AML-193 (cell line): ENCODE data around the gene SCN4A.

Experiments used
- DNase-seq, 2 experiments: peaks; one replicate each; lab custom pipeline; 2025; lab: John Stamatoyannopoulos, UW

The SCN4A gene

DNA sequence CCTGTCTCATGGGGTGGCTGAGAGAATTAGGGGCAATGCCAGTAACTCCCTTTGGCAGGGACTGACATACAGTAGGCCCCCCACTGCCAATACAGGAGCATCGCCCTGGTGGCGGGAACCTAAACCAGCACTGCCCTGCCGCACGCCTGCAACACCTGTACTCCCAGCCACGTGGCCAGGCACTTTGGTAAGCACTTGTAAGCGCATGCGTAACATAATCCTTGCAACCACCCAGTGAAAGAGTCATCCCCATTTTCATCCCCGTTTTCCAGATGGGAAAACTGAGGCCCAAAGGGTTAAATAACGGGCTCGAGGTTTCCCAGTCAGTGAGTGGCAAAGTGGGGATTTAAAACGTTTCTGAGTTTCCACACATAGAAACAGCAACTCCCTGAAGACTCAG is 17.5 kb downstream of the SCN4A start:
- DNase-seq: no peak

GRCh38 chr17:63954402-63955063 is 18.2 kb downstream of the SCN4A start:
- DNase-seq: no peak

- DNase-seq: no peak
Measured at GRCh38 chr17:63950940-63951907, 21.5 kb downstream of the SCN4A start.

DNA sequence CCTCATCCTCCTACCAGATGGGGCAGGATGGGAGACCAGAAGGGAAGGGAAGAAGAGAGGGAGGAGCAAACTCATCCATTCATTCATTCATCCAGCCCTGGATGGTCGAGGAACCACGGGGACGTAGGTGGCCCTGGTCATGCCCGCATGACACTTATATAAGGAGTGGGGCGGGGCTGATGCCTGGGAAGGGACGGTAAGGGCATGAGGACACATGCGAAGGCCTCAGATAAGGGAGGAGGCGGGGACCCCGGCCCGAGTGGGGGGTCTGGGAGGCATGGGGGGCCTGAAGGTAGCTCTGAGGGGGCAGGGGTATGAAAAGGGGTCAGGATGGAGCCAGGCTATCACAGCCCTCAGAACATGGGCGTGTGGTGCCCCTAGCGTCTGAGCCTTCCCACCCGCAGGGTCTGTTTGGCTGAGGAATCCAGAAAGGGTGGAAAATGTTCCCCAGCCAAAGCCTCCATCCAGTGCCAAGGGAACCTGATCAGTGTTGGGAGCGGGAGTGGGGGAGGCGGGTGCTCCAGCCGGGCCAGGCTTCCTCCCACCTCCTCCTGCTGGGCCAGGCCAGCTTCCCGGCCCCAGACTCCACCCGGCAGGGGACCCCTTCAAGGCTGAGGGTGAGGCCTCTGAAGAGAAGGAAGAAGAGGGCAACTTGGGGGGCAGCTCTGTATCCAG is 23.0 kb downstream of the SCN4A start:
- DNase-seq: no peak

- no peak for DNase-seq
Measured at GRCh38 chr17:63948521-63948920, 24.2 kb downstream of the SCN4A start.

DNA sequence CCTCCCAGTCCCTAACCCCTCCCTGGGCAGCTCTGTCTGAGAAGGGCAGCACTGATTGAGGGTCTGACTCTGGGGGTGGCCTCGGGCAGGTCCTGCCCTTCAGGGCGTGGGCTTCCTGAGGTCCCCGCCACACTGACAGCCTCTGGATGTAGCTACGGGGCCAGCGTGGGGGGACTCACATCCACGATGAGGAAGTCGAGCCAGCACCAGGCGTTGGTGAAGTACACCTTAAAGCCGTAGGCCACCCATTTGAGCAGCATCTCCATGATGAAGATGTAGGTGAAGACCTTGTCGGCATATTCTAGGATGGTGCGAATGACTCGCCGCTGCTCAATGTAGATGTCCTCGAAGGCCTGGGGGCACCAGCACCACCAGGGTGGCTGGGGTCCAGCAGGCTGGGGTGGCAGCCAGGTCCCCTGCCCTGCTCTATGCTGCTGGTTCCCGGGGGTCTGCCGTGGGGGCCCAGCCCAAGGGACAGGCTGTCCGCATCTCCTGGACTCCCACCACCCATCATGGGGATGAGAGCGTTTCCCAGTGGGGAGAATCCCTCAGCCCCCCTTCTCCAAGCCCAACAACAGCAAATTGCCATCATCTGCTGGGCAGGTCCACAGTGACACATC is 24.9 kb downstream of the SCN4A start:
- DNase-seq: no peak

DNA sequence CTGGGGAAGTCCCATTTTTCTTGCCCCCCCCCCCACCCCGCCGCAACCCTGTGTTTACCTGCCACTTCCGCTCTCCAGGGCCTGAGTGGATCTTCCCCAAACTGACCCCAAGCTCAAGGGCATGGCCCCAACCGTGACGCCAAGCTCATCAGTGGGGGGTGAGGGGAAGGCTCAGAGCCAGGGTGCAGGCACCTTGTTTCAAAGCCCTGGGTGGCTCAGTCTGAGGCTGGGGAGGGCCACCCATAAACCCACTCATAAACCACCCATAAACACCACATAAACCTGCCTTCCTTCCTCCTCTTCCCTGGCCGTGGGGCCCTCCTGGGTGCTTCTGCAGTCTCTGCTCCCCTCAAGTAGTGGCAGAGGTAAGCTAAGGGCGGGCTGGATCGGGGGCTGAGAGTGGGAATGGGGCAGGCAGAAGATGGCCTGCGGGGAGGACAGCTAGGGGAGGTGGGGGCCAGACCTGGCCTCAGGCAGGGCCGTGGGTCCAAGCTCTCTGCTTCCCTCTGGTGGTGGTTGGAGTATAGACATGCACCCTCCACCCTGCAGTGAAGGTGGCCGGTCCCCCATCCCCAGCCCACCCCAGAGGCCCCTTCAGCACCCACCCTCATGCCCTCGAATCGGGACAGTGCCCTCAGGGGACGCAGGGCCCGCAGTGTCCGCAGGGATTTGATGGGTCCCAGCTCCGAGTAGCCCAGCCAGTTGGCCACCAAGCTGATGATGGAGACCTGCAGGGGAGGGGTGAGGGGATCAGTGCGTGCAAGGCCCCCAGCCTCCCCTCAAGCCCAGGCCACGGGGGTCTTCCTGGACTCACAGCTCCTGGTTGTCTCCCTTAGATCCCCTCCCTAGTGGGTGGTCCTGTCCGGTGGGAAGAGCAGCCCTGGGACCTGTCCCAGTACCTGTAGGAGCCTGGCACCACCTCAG is 26.0 kb downstream of the SCN4A start:
- DNase-seq: peak; percentile 49 to 61

- no peak for DNase-seq
Measured at GRCh38 chr17:63945784-63946439, 26.8 kb downstream of the SCN4A start.

- no peak for DNase-seq
Measured at GRCh38 chr17:63944736-63945499, 27.8 kb downstream of the SCN4A start.

GRCh38 chr17:63943745-63944144 is 29.0 kb downstream of the SCN4A start:
- no peak for DNase-seq

DNA sequence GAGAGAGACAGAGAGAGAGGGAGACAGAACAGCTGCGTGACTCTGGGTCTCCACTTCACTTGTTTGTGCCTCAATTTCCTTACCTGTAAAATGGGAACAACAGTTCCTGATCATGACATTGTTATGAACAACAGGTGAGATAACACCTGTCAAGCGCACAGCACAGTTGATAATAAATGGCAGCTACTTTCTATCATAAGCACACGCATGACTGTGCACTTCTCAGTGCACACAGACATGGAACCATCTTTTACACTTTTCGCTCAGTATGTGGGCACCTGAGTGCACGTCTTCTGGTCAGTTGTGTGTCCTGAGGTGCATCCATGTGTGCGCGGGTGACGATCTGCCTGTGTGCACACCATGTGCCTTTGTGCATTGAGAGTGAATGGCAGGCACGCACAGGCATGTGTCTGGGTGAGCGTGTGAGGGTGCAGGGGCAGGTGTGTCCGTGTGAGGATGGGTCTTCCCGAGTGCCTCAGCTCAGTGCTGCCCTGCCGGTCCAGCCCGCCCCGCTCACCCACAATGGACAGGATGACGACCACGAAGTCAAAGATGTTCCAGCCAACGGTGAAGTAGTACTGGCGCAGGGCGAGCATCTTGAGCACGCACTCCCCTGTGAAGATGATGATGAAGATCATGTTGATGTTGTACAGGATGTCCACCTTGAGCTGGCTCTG is 30.3 kb downstream of the SCN4A start:
- DNase-seq: no peak

DNA sequence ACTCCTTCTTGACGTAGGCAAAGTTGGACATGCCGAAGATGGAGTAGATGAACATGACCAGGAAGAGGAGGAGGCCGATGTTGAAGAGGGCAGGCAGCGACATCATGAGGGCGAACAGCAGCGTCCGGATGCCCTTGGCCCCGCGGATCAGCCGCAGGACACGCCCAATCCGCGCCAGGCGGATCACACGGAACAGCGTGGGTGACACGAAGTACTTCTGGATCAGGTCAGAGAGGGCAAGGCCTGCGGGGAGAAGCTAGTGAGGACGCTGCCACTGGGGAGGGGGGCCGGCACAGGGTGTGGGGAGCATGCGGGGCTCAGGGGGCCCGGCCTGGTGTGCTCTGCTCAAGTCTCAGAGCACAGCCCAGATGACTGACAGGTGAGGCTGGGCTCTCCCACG is 31.0 kb downstream of the SCN4A start:
- no peak for DNase-seq

GRCh38 chr17:63941162-63941561 is 31.6 kb downstream of the SCN4A start:
- DNase-seq: no peak

GRCh38 chr17:63940584-63940983 is 32.1 kb downstream of the SCN4A start:
- no peak for DNase-seq

DNA sequence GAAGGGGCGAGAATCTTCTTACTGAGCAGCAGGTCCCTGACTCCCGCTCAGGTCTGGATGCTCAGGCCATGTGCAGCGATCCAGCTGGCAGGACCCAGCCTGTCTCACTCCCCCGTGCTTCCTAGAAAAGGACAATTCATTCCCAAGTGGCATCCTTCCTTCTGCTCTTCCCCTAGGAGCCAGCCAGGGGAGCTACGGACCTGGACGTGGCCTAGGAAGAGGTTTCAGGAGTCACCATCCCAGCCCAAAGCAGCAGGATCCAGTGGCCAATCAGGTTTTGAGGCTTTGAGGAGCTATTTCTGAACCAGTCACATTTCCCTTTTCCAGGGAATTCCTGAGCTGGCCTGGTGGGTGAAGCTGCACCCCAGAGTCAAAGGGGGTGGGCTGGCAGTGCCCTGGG is 32.8 kb downstream of the SCN4A start:
- no peak for DNase-seq

DNA sequence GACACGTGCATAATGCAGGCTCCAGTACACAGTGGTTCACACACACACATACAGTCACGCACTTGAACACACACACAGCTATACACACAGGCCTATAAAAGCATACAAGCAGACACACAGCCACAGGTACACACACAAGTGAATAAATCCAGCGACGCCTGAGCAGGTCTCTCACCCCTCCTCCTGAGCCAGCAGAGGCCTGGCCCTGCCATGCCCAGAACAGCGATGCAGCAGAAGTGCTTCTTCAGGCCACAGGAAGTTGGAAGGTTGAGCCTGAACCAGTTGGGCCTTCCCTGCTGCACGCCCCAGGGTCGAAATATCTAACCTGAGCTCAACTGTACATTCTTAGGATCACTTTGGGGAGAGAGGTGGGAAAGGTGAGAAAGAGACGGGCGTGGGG is 33.3 kb downstream of the SCN4A start:
- DNase-seq: no peak

DNA sequence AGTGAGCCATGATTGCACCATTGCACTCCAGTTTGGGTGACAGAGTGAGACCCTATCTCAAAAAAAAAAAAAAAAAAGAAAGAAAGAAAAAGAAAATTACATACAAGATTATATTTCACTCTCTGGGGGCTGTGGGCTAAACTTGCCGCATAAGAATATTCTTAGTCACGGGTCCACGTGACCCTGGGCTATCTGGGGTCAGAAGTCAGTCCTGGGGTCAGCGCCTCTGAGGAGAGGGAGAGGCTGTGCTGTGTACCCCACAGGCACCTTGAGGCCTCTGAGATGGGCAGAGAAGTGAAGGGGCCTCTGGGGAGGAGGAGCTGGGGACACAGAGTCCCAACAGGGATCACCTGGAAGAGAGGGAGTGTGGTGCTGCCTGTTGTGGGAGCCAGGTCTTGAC is 34.8 kb downstream of the SCN4A start:
- no peak for DNase-seq

DNA sequence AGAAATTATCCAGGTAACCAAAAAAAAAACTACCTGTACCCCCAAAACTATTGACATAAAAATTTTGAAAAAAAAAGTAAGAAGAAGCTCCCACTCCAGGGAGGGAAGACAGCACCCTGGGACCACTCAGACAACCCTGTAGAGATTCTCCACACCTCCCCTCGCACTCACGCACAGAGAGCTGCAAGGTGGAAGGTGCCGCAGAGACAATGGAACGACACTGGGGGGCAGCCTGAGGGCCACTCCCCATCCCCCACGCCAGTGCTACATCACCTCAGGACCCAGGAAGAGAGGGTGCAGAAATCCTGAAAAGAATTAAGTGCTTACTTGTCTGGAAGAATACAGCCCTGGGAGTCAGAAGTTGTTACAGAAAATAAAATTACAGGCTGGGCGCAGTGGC is 35.4 kb downstream of the SCN4A start:
- no peak for DNase-seq
